ENCODE results near the gene GRIN2B. TPM values are rescaled to one million over a fixed set of nuclear protein-coding genes. Genes with fewer than 3 reads are reported as not detected.

The GRIN2B gene
- total and polyA plus RNA-seq, 4 experiments from 2014 or later, result 0.01 TPM; not detected in 3

- Histone ChIP-seq H3K27me3 (ENCODE audit: insufficient read depth, low read length) (no peaks in the 10 kb centered on the region), H3K4me1 (ENCODE audit: insufficient read depth, low read length) (no peaks in the 10 kb centered on the region), H3K9me3 (ENCODE audit: control insufficient read depth in 1 of 2, low read length in 2 of 2) (no peaks in the 10 kb centered on the region), H3K36me3 (ENCODE audit: insufficient read depth, low read length) (no peaks in the 10 kb centered on the region), H3K4me3 (ENCODE audit: low read length in 2 of 2) (no peak overlapping the region), H3K27ac (ENCODE audit: low read depth, low read length) (no peak overlapping the region)
- DNase-seq, result no peak
- H3K4me3 Mint-ChIP-seq, result peak overlapping the region in 1 of 8 donors; percentile 25
- H3K4me1 Mint-ChIP-seq, result no peaks in the 10 kb centered on the region
- ChIA-PET CTCF (ENCODE audit: partially characterized antibody) (no interaction called here), POLR2A (ENCODE audit: partially characterized antibody) (no interaction called here)
- H3K9me3 Mint-ChIP-seq, result peaks cover 0 to 4% (median 0%) of the 10 kb centered on the region in 8 donors
- no peaks in the 10 kb centered on the region for H3K36me3 Mint-ChIP-seq
- H3K27ac Mint-ChIP-seq, result no peak overlapping the region
- peaks cover 9 to 10% of the 10 kb centered on the region in 2 donors for H3K27me3 Mint-ChIP-seq
- intact Hi-C loops (cut with micrococcal nuclease), result no loop called here
Observed at GRCh38 chr12:13959131-13959723, 22.2 kb downstream of the GRIN2B start.

- H3K4me1 Mint-ChIP-seq, result no peaks in the 10 kb centered on the region
- CTCF ChIA-PET (ENCODE audit: partially characterized antibody), result no interaction called here
Observed at GRCh38 chr12:13957576-13957975, 23.8 kb downstream of the GRIN2B start.

GRCh38 chr12:13956060-13956590, 25.3 kb downstream of the GRIN2B start:
- no peak for DNase-seq
- no peaks in the 10 kb centered on the region for H3K36me3 ChIP-seq (ENCODE audit: insufficient read depth, low read length)
- H3K4me1 Mint-ChIP-seq, result no peaks in the 10 kb centered on the region
- no peaks in the 10 kb centered on the region for H3K27me3 ChIP-seq (ENCODE audit: insufficient read depth, low read length)
- H3K27me3 Mint-ChIP-seq, result peaks cover 4 to 6% of the 10 kb centered on the region in 2 donors
- no peak overlapping the region for H3K4me3 Mint-ChIP-seq
- intact Hi-C loops (cut with micrococcal nuclease), result no loop called here
- H3K27ac ChIP-seq (ENCODE audit: low read depth, low read length), result no peak overlapping the region
- H3K9me3 Mint-ChIP-seq, result peaks cover 0 to 2% (median 0%) of the 10 kb centered on the region in 8 donors
- CTCF ChIA-PET (ENCODE audit: partially characterized antibody), result no interaction called here
- POLR2A ChIA-PET (ENCODE audit: partially characterized antibody), result no interaction called here
- H3K9me3 ChIP-seq (ENCODE audit: control insufficient read depth in 1 of 2, low read length in 2 of 2), result no peaks in the 10 kb centered on the region
- H3K36me3 Mint-ChIP-seq, result no peaks in the 10 kb centered on the region
- H3K4me3 ChIP-seq (ENCODE audit: low read length in 2 of 2), result no peak overlapping the region
- no peak overlapping the region for H3K27ac Mint-ChIP-seq
- H3K4me1 ChIP-seq (ENCODE audit: insufficient read depth, low read length), result no peaks in the 10 kb centered on the region

More at GRCh38 chr12:13957576-13957975, 23.8 kb downstream of the GRIN2B start:
- Mint-ChIP-seq H3K27ac (no peak overlapping the region), H3K36me3 (no peaks in the 10 kb centered on the region), H3K27me3 (peaks cover 6 to 7% of the 10 kb centered on the region in 2 donors), H3K4me3 (no peak overlapping the region), H3K9me3 (peaks cover 0 to 2% (median 0%) of the 10 kb centered on the region in 8 donors)
- POLR2A ChIA-PET (ENCODE audit: partially characterized antibody), result no interaction called here
- Histone ChIP-seq H3K27ac (ENCODE audit: low read depth, low read length) (no peak overlapping the region), H3K4me1 (ENCODE audit: insufficient read depth, low read length) (no peaks in the 10 kb centered on the region), H3K4me3 (ENCODE audit: low read length in 2 of 2) (no peak overlapping the region), H3K27me3 (ENCODE audit: insufficient read depth, low read length) (no peaks in the 10 kb centered on the region), H3K9me3 (ENCODE audit: control insufficient read depth in 1 of 2, low read length in 2 of 2) (no peaks in the 10 kb centered on the region), H3K36me3 (ENCODE audit: insufficient read depth, low read length) (no peaks in the 10 kb centered on the region)
- intact Hi-C loops (cut with micrococcal nuclease), result no loop called here
- no peak for DNase-seq

- ChIA-PET POLR2A (ENCODE audit: partially characterized antibody) (no interaction called here), CTCF (ENCODE audit: partially characterized antibody) (no interaction called here)
- no peak overlapping the region for H3K4me3 ChIP-seq (ENCODE audit: low read length in 2 of 2)
- no peak for DNase-seq
- Mint-ChIP-seq H3K27ac (no peak overlapping the region), H3K4me3 (no peak overlapping the region), H3K9me3 (peaks cover 0 to 3% (median 0%) of the 10 kb centered on the region in 8 donors), H3K27me3 (peaks cover 0 to 2% of the 10 kb centered on the region in 2 donors), H3K4me1 (no peaks in the 10 kb centered on the region), H3K36me3 (no peaks in the 10 kb centered on the region)
- no peak overlapping the region for H3K27ac ChIP-seq (ENCODE audit: low read depth, low read length)
- H3K36me3 ChIP-seq (ENCODE audit: insufficient read depth, low read length), result no peaks in the 10 kb centered on the region
- no peaks in the 10 kb centered on the region for H3K4me1 ChIP-seq (ENCODE audit: insufficient read depth, low read length)
- no peaks in the 10 kb centered on the region for H3K9me3 ChIP-seq (ENCODE audit: control insufficient read depth in 1 of 2, low read length in 2 of 2)
- intact Hi-C loops (cut with micrococcal nuclease), result no loop called here
- no peaks in the 10 kb centered on the region for H3K27me3 ChIP-seq (ENCODE audit: insufficient read depth, low read length)
Observed at GRCh38 chr12:13952096-13952495, 29.3 kb downstream of the GRIN2B start.

GRCh38 chr12:13950502-13950901, 30.9 kb downstream of the GRIN2B start:
- no peak overlapping the region for H3K27ac ChIP-seq (ENCODE audit: low read depth, low read length)
- Mint-ChIP-seq H3K36me3 (no peaks in the 10 kb centered on the region), H3K9me3 (peaks cover 0 to 3% (median 0%) of the 10 kb centered on the region in 8 donors), H3K4me3 (no peak overlapping the region), H3K27me3 (peaks cover 0 to 2% of the 10 kb centered on the region in 2 donors), H3K4me1 (no peaks in the 10 kb centered on the region), H3K27ac (no peak overlapping the region)
- POLR2A ChIA-PET (ENCODE audit: partially characterized antibody), result no interaction called here
- no peak for DNase-seq
- CTCF ChIA-PET (ENCODE audit: partially characterized antibody), result no interaction called here
- no peaks in the 10 kb centered on the region for H3K9me3 ChIP-seq (ENCODE audit: control insufficient read depth in 1 of 2, low read length in 2 of 2)
- intact Hi-C loops (cut with micrococcal nuclease), result no loop called here
- H3K27me3 ChIP-seq (ENCODE audit: insufficient read depth, low read length), result no peaks in the 10 kb centered on the region
- H3K4me1 ChIP-seq (ENCODE audit: insufficient read depth, low read length), result no peaks in the 10 kb centered on the region
- H3K4me3 ChIP-seq (ENCODE audit: low read length in 2 of 2), result no peak overlapping the region
- no peaks in the 10 kb centered on the region for H3K36me3 ChIP-seq (ENCODE audit: insufficient read depth, low read length)

- H3K36me3 ChIP-seq (ENCODE audit: insufficient read depth, low read length), result no peaks in the 10 kb centered on the region
- Mint-ChIP-seq H3K4me3 (no peak overlapping the region), H3K9me3 (peaks cover 0 to 3% (median 0%) of the 10 kb centered on the region in 8 donors), H3K36me3 (no peaks in the 10 kb centered on the region), H3K4me1 (no peaks in the 10 kb centered on the region), H3K27me3 (peaks cover 2% of the 10 kb centered on the region in 2 donors), H3K27ac (no peak overlapping the region)
- POLR2A ChIA-PET (ENCODE audit: partially characterized antibody), result no interaction called here
- no peaks in the 10 kb centered on the region for H3K4me1 ChIP-seq (ENCODE audit: insufficient read depth, low read length)
- no peak overlapping the region for H3K27ac ChIP-seq (ENCODE audit: low read depth, low read length)
- CTCF ChIA-PET (ENCODE audit: partially characterized antibody), result no interaction called here
- H3K27me3 ChIP-seq (ENCODE audit: insufficient read depth, low read length), result no peaks in the 10 kb centered on the region
- DNase-seq, result no peak
- H3K4me3 ChIP-seq (ENCODE audit: low read length in 2 of 2), result no peak overlapping the region
- no peaks in the 10 kb centered on the region for H3K9me3 ChIP-seq (ENCODE audit: control insufficient read depth in 1 of 2, low read length in 2 of 2)
- intact Hi-C loops (cut with micrococcal nuclease), result no loop called here
Observed at GRCh38 chr12:13948621-13949020, 32.8 kb downstream of the GRIN2B start.

- DNase-seq, result no peak
- intact Hi-C loops (cut with micrococcal nuclease), result no loop called here
- H3K4me3 Mint-ChIP-seq, result no peak overlapping the region
- H3K36me3 Mint-ChIP-seq, result no peaks in the 10 kb centered on the region
- H3K4me1 ChIP-seq (ENCODE audit: insufficient read depth, low read length), result no peaks in the 10 kb centered on the region
- H3K4me3 ChIP-seq (ENCODE audit: low read length in 2 of 2), result no peak overlapping the region
- no peaks in the 10 kb centered on the region for H3K36me3 ChIP-seq (ENCODE audit: insufficient read depth, low read length)
- peaks cover 0 to 3% (median 0%) of the 10 kb centered on the region in 8 donors for H3K9me3 Mint-ChIP-seq
- no peaks in the 10 kb centered on the region for H3K4me1 Mint-ChIP-seq
- CTCF ChIA-PET (ENCODE audit: partially characterized antibody), result no interaction called here
- H3K27ac ChIP-seq (ENCODE audit: low read depth, low read length), result no peak overlapping the region
- H3K27me3 ChIP-seq (ENCODE audit: insufficient read depth, low read length), result no peaks in the 10 kb centered on the region
- POLR2A ChIA-PET (ENCODE audit: partially characterized antibody), result no interaction called here
- no peak overlapping the region for H3K27ac Mint-ChIP-seq
- H3K27me3 Mint-ChIP-seq, result peaks cover 2% of the 10 kb centered on the region in 2 donors
- H3K9me3 ChIP-seq (ENCODE audit: control insufficient read depth in 1 of 2, low read length in 2 of 2), result no peaks in the 10 kb centered on the region
Observed at GRCh38 chr12:13947276-13947946, 34.0 kb downstream of the GRIN2B start.
